ENCODE data around the gene DOCK2.
A peak's percentile ranks its signal among the peaks of the same experiment; 100 is the strongest.
"Not testable (repeated sequence)": the region's sequence is repeated elsewhere in the genome, so short reads cannot be mapped to it uniquely, and the experiment has no call there.

Gene DOCK2

DNA sequence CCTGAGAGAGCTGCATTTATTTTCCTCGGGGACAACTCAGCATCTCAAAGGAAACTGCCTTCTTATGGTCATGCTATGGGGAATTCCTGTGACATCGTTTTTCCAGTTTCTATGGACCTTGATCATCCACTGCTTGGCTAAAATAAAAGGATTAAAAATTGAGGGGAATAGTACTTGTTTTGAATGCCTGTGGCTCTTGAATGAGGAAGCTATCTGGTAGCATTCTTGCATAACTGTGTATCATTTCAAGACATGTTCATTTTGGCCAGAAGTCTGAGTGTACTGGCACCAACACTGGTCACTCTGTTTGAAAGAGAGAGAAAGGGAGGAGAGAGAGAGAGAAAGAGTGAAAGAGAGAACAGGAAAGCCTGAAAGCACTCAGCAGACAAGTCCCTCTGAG, 116.7 kb downstream of the DOCK2 start:
- DNase-seq = no peak

DNA sequence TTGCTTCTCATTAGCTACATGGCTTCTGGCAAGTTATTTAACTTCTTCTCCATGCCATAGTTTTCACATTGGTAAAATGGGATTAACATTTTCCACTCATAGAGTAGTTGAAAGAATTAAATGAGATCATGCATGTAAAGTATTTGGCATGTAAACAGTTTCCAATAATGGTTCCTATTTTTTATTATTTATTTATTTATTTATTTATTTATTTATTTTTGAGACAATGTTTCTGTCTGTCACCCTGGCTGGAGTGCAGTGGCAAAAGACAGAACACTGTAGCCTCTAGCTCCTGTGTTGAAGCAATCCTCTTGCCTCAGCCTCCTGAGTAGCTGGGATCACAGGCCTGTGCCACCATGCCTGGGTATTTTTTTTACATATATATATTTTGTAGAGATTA, 117.7 kb downstream of the DOCK2 start:
- no peak for DNase-seq

GRCh38 chr5:169756071-169756765, 119.1 kb downstream of the DOCK2 start:
- DNase-seq = no peak

DNA sequence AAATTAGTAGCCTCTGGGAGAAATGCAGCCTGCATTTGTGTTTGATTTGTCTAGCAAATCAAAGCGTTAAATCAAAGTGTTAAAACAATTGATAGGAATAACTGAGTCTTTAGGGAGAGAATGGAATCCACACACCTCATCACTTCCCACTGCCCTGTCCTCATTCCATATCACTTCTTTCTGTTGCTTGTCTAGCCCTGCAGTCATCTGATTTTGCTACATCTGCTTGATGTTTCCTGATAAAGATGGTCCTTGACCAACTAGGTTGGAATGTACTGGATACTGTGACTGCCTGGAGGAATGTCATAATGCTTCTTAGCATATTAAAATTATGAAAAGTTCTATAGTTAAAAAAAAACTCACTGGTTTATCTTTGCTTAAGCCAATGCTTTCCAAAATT, 119.9 kb downstream of the DOCK2 start:
- DNase-seq = no peak

- DNase-seq = no peak
These were observed 121.8 kb downstream of the DOCK2 start for GRCh38 chr5:169758886-169759285.

DNA sequence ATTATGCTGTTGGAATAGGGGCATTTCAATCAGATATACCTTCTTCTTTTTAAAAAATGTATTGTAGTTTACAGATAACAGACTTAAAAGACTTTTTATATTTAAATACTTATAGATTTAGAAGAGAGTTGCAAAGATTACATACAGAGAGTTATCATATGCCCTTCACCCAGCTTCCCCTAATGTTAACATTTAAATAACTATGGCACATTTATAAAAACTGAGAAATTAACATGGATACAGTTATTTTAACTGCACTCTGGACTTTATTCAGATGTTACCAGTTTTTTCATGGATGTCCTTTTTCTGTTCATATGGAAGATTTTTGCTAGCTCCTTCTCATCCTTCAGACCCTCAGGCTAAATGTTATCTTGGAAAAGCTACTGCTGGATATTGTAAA, 123.2 kb downstream of the DOCK2 start:
- no peak for DNase-seq

DNA sequence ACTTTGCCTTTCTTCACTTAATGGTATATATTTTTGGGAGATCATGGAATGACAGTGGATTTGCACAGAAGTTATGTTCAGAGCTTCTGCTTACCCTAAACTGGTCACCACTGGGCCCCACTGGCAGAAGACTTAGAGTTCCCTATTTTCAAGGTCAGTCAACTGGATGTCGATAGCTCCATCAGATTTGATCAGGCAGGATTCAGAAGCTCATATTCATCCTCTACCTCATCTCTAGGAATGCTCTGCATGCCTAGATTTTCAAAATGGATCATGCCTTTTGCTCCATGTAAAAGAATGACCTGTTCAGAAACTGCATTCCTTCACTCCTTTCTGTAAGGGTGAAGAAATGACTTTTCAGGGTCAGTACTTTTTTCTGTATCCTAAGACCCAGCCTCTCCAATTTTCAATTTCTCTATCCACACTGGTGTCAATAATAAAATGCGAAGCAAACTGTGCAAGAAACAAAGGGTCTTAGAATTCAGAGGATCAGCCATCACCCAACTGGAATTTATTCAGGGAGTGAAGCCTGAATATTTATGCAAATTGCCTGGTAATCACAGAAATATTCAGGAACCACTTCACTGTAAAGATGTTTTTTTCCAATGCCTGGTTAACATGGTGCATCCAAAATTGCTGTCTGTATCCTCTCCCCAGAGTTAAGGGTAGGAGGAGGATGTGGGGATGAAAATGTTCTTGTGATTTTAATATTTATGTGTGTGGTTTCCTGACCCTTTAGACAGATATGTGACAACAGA, 125.4 kb downstream of the DOCK2 start:
- DNase-seq = no peak

DNA sequence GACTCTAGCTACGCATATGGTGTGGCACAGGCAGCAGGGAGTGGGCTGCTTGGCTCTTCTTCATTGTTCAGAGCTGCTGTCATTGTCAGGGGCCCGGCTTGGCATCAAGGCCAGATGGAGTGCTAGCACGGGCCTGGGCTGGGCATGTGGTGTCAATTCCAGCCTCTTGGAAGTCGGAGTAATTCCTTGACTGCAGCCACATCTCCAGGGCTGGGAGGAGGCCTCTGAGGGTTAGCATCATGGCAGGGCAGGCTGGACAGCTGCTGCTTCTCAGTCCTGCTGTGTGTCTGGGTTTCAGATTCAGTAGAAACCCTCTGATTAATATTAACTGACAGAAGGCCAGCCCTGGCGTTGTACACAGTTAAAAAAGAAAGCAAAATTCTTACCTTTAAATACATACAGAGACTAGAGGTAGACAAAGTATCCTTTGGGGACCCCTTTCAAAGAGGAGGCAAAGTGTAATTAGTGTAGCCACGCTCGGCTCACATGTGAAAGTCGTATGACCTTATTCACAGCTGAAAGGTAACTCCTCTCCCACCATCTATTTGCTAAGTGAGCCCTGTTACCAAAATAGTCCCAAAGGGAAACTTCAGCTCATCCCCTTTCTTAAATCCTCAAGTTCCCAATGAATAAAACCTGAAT, 126.4 kb downstream of the DOCK2 start:
- DNase-seq = no peak

DNA sequence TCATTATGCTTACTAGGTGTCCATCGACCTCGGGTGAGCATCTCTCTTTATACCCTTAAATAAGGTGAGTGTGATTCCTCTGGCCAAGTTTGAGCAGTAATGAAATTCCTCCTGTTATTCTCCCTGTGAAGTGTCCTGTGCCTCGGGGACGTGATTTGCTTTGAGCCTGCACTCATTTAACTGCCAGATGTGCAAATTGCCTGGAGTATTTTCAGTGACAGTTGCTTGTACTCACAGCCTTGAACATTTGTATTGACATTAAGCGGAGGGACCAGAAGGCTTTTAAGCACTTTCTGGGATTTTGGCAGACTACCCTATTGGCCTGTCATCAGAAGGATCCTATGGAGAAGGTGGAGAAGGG, 126.9 kb downstream of the DOCK2 start:
- DNase-seq = no peak

DNA sequence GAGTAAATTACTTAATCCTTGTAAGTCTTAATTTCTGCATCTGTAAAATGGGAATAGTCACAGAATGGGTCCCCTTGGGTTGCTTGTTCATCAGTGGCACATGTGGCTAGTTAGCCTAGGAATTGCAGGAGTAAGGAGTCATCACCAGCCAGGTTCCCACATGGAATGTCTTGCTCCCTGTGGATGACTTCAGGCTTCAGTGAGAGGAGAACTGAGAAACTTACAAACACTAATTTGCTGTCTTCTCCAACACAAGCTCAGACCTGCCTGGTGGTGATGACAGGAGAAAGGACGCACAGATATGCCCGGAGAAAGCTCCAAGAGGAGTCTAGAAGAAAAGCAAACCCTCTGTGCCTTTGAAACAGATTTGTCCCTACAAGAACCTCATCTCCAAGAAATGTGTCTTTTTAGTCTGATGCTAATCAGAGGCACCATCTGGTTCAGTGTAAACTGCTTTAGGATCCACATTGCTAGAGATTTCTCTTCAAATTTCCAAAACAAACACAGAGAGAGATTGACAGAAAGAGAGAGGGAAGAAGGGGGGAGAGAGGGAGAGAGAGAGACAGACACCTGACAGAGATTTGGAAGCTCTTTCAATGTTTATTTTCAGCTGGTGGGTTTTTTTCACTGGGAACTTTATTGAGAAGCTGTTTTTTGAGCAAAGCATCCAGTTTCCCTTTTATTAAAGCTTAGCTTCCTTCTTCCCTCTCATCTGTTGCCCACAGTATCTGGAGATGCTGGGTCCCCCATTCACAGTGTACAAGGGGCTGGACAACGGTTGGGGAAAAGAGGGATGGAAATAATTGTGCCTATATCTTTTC, 128.3 kb downstream of the DOCK2 start:
- no peak for DNase-seq

- not testable (repeated sequence) for DNase-seq
These were observed 129.9 kb downstream of the DOCK2 start for GRCh38 chr5:169766943-169767342.

GRCh38 chr5:169767938-169768337, 130.9 kb downstream of the DOCK2 start:
- DNase-seq = no peak

DNA sequence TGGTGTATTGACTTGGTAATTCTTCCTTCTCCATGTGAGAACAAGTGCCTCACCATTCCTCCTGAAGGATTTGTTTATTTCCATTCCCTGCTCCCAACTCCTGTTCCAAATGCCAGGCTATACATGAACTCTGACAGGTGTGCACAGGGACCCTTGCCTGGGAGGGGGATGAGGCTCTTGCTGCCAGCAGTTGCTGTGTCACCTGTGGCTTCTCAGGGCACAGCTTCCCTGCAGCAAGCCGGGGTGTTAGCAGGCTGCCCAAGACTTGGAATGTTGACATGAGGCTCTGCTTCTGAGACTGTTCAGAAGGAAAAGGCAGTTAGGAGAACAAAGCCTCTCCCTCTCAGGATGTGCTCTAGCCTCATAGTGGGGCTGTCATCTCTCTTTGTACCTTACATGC, 131.3 kb downstream of the DOCK2 start:
- DNase-seq = no peak

- DNase-seq = no peak
These were observed 133.0 kb downstream of the DOCK2 start for GRCh38 chr5:169770109-169770508.

DNA sequence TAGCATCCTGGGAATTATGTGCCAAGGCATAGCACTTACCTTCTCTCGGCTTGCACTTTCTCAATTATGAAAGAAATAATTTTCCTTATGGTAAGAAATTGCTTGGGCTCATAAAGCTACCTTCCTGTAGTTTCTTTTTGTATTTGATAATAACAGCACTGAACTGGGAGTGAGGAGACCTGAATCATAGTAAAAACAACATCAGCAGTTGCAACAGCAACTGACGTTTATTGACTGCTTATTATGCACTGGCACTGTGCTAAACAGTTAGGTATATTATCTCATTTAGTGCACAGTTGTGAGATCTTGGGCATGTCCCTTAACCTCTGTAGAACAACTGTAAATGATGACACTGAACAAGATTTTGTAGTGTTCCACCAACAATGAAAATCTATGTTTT, 135.2 kb downstream of the DOCK2 start:
- no peak for DNase-seq

- DNase-seq = no peak
These were observed 135.6 kb downstream of the DOCK2 start for GRCh38 chr5:169772688-169773087.

DNA sequence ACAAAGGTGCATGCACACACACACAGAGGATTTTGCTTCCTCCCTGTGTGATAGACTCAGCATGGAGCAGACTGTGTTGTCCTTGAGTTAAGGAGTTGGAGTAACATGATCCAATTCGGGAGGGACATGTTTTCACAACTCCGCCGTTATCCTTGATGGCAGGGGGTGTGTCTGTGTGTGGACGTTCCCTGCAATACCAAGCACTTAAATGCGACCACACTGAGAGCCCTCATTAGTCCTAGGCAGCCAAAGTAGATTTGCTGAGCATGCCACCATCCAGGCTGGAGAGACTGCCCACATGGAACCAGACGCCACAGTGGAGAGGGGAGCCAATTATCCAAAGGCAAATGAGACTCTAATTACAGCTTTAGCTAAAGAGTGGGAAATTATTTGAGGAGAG, 140.1 kb downstream of the DOCK2 start:
- no peak for DNase-seq

GRCh38 chr5:169778622-169779596, 141.8 kb downstream of the DOCK2 start:
- DNase-seq = no peak

- peak in 2 of 58 donors; percentile 16 to 27 for DNase-seq
These were observed 144.6 kb downstream of the DOCK2 start for GRCh38 chr5:169781420-169782345.

Measured in anterior cingulate cortex (tissue), 58 donors.